OCI-LY3 (cell line): Measurements from ENCODE around the gene C10orf53.

Experiments
- H2AFZ ChIP-seq: fragments of 200-600, 300-600 bp; shearing (Covaris generic); 2 replicates; pipeline ENCODE4 v1.6.0; 2014; ENCODE audit warnings: antibody characterized with exemption, low read depth, low read length
- H3K27ac ChIP-seq: fragments of 200-600, 300-600 bp; sonication (generic); 2 replicates; pipeline ENCODE4 v1.5.1; 2014; ENCODE audit warnings: mild to moderate bottlenecking, low read length, moderate library complexity, mixed read lengths
- H3K27me3 ChIP-seq: fragments of 200-600, 300-600 bp; sonication (generic); 2 replicates; pipeline ENCODE4 v1.6.1; 2014; ENCODE audit warnings: low read depth, low read length, mixed read lengths
- H3K36me3 ChIP-seq: fragments of 200-600, 300-600 bp; sonication (generic); replicated peaks from 2 replicates; pipeline ENCODE3; 2014; ENCODE audit warnings: low read depth, low read length, mixed read lengths
- H3K4me1 ChIP-seq: fragments of 300-600, 200-600 bp; sonication (generic); 2 replicates; pipeline ENCODE4 v1.6.1; 2014; ENCODE audit warnings: low read length, mixed read lengths
- H3K4me2 ChIP-seq: fragments of 200-600, 300-600 bp; sonication (generic); 2 replicates; pipeline ENCODE4 v1.6.1; 2014; ENCODE audit warnings: low read length, mixed read lengths
- H3K4me3 ChIP-seq: fragments of 300-600, 200-600 bp; sonication (generic); 2 replicates; pipeline ENCODE4 v1.5.1; 2014; ENCODE audit warnings: antibody characterized with exemption, mild to moderate bottlenecking, low read length, moderate library complexity
- H3K79me2 ChIP-seq: fragments of 300-600, 200-600 bp; shearing (Covaris generic); 2 replicates; pipeline ENCODE4 v1.6.1; 2014; ENCODE audit warnings: mild to moderate bottlenecking, low read length, mixed read lengths
- H3K9ac ChIP-seq: fragments of 300-600, 200-600 bp; shearing (Covaris generic); 2 replicates; pipeline ENCODE4 v1.6.0; 2014; ENCODE audit warnings: mild to moderate bottlenecking, low read length, moderate library complexity
- H3K9me3 ChIP-seq: fragments of 200-600, 300-600 bp; shearing (Covaris generic); 2 replicates; pipeline ENCODE4 v1.6.1; 2014; ENCODE audit warnings: low read length, mixed read lengths; ENCODE audit not compliant: insufficient read depth
- H4K20me1 ChIP-seq: fragments of 200-600, 300-600 bp; sonication (generic); 2 replicates; pipeline ENCODE4 v1.6.1; 2016; ENCODE audit warnings: low read length, mixed read lengths; ENCODE audit not compliant: insufficient read depth
- CTCF ChIP-seq: fragments of 200-600, 300-600 bp; sonication (generic); IDR thresholded peaks from 2 replicates; pipeline ENCODE4 v1.5.1; 2014; ENCODE audit warnings: antibody characterized with exemption, low read length, low read depth
- EZH2phosphoT487 ChIP-seq: fragments of 200-600 bp; shearing (Covaris generic); IDR thresholded peaks from 2 replicates; pipeline ENCODE4 v1.6.1; 2018; ENCODE audit warnings: antibody characterized with exemption, mixed run types, low read depth

Gene C10orf53

DNA sequence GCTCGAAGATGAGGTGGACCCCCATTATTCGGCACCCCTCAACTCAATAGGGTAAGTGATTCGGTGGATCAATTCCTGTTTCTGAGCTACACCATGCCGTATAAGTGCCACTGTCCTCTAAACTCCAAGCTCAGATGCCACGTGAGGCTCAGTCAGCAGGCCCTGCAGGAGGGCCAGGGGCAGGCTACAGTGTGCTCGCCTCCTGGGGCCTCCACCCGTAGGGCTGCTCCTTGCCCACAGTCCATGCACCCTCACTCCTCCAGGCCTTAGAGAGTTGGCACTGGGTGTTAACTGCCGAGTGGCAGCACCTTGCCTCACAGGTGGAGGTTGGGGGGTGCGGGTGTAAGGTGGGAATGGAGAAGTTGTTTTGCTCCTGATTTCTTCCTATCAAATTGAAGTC is 12.1 kb downstream of the C10orf53 start:
- TF ChIP-seq CTCF (no peak), EZH2phosphoT487 (no peak)
- Histone ChIP-seq H3K36me3 (no peaks in the 10 kb centered on the region), H3K79me2 (no peaks in the 10 kb centered on the region), H2AFZ (no peak overlapping the region), H4K20me1 (no peaks in the 10 kb centered on the region), H3K27ac (no peak overlapping the region), H3K4me2 (no peak overlapping the region), H3K9ac (no peak overlapping the region), H3K4me1 (no peaks in the 10 kb centered on the region), H3K27me3 (peaks cover 5% of the 10 kb centered on the region; the same call in 1 of the 2 replicates), H3K4me3 (no peak overlapping the region), H3K9me3 (no peaks in the 10 kb centered on the region)

DNA sequence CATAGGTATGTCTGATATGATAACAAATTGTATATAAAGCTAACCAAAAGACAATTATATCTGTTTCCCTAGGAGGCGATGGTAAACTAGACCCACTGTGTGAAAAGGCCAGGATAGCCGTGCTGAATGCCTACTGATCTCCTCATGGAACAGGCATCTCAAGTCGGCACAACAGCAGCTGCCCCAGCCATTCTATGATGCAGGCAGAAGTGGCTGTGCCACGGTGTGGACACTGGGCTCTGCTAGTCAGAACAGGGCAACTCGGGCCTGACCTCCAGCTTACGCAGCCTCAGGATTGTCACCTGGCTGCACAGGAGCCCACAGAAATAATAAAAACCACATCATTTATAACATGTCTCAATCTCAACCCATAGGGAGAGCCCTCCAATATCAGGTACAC is 15.0 kb downstream of the C10orf53 start:
- H3K4me1 ChIP-seq: no peaks in the 10 kb centered on the region
- no peak overlapping the region for H3K9ac ChIP-seq
- H3K4me3 ChIP-seq: no peak overlapping the region
- H3K27ac ChIP-seq: no peak overlapping the region
- no peaks in the 10 kb centered on the region for H3K79me2 ChIP-seq
- H3K36me3 ChIP-seq: no peaks in the 10 kb centered on the region
- no peaks in the 10 kb centered on the region for H4K20me1 ChIP-seq
- H3K4me2 ChIP-seq: no peak overlapping the region
- no peaks in the 10 kb centered on the region for H3K9me3 ChIP-seq
- no peak for TF ChIP-seq EZH2phosphoT487
- TF ChIP-seq CTCF: no peak
- peaks cover 5% of the 10 kb centered on the region; the same call in 1 of the 2 replicates for H3K27me3 ChIP-seq
- H2AFZ ChIP-seq: no peak overlapping the region

- H3K4me3 ChIP-seq: no peak overlapping the region
- no peaks in the 10 kb centered on the region for H3K79me2 ChIP-seq
- no peak overlapping the region for H2AFZ ChIP-seq
- TF ChIP-seq CTCF (no peak), EZH2phosphoT487 (no peak)
- no peaks in the 10 kb centered on the region for H3K4me1 ChIP-seq
- no peaks in the 10 kb centered on the region for H3K36me3 ChIP-seq
- no peaks in the 10 kb centered on the region for H4K20me1 ChIP-seq
- H3K9ac ChIP-seq: no peak overlapping the region
- H3K4me2 ChIP-seq: no peak overlapping the region
- H3K9me3 ChIP-seq: no peaks in the 10 kb centered on the region
- H3K27me3 ChIP-seq: no peaks in the 10 kb centered on the region
- H3K27ac ChIP-seq: no peak overlapping the region
These were observed 16.9 kb downstream of the C10orf53 start for GRCh38 chr10:49696311-49696710.

- no peak overlapping the region for H2AFZ ChIP-seq
- no peak overlapping the region for H3K9ac ChIP-seq
- no peaks in the 10 kb centered on the region for H3K36me3 ChIP-seq
- H3K4me2 ChIP-seq: no peak overlapping the region
- TF ChIP-seq CTCF (no peak), EZH2phosphoT487 (no peak)
- H3K27me3 ChIP-seq: no peaks in the 10 kb centered on the region
- H3K27ac ChIP-seq: no peak overlapping the region
- no peaks in the 10 kb centered on the region for H3K4me1 ChIP-seq
- no peaks in the 10 kb centered on the region for H4K20me1 ChIP-seq
- H3K79me2 ChIP-seq: no peaks in the 10 kb centered on the region
- no peaks in the 10 kb centered on the region for H3K9me3 ChIP-seq
- H3K4me3 ChIP-seq: no peak overlapping the region
These were observed 19.2 kb downstream of the C10orf53 start for GRCh38 chr10:49698679-49699078.
